GM12864 (cell line): ENCODE measurements around the gene FSIP1.

Experiments
- DNase-seq: peaks from one replicate; pipeline ENCODE4 v3.0.0-alpha.2; 2011; ENCODE audit warnings: low read depth
- H3K4me3 ChIP-seq: 2 replicates; pipeline ENCODE4 v1.5.1; 2011; ENCODE audit warnings: mild to moderate bottlenecking, low read depth, low read length, control low read depth
- TF ChIP-seq, protein P1 (sequence below): IDR thresholded peaks from 2 replicates; pipeline ENCODE4 v1.5.1; 2011; ENCODE audit warnings: low read depth, mild to moderate bottlenecking, moderate library complexity, low read length, control low read depth, inconsistent platforms; ENCODE audit errors: missing control alignments

FSIP1 gene

DNA sequence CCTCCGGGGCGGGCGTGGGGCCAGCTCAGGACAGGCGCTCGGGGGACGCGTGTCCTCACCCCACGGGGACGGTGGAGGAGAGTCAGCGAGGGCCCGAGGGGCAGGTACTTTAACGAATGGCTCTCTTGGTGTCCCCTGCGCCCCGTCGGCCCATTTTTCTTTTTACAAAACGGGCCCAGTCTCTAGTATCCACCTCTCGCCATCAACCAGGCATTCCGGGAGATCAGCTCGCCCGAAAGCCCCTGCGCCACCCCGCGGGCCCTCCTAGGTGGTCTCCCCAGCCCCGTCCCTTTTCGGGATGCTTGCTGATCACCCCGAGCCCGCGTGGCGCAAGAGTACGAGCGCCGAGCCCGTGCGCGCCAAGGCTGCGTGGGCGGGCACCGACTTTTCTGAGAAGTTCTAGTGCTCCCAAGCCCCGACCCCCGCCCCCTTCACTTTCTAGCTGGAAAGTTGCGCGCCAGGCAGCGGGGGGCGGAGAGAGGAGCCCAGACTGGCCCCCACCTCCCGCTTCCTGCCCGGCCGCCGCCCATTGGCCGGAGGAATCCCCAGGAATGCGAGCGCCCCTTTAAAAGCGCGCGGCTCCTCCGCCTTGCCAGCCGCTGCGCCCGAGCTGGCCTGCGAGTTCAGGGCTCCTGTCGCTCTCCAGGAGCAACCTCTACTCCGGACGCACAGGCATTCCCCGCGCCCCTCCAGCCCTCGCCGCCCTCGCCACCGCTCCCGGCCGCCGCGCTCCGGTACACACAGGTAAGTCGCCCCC lies 202.0 kb downstream of the FSIP1 start, which contains the start of gene THBS1:
TSS of gene THBS1 (plus strand) at position 595 of the 757 bp plus-strand sequence. CDS start 779 bp downstream, outside the sequence.
- TF ChIP-seq, protein P1, sequence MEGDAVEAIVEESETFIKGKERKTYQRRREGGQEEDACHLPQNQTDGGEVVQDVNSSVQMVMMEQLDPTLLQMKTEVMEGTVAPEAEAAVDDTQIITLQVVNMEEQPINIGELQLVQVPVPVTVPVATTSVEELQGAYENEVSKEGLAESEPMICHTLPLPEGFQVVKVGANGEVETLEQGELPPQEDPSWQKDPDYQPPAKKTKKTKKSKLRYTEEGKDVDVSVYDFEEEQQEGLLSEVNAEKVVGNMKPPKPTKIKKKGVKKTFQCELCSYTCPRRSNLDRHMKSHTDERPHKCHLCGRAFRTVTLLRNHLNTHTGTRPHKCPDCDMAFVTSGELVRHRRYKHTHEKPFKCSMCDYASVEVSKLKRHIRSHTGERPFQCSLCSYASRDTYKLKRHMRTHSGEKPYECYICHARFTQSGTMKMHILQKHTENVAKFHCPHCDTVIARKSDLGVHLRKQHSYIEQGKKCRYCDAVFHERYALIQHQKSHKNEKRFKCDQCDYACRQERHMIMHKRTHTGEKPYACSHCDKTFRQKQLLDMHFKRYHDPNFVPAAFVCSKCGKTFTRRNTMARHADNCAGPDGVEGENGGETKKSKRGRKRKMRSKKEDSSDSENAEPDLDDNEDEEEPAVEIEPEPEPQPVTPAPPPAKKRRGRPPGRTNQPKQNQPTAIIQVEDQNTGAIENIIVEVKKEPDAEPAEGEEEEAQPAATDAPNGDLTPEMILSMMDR, result no peak
- no peak within 1 kb of the TSS; the same call in 1 of the 2 replicates for H3K4me3 ChIP-seq
- no peak for DNase-seq

DNA sequence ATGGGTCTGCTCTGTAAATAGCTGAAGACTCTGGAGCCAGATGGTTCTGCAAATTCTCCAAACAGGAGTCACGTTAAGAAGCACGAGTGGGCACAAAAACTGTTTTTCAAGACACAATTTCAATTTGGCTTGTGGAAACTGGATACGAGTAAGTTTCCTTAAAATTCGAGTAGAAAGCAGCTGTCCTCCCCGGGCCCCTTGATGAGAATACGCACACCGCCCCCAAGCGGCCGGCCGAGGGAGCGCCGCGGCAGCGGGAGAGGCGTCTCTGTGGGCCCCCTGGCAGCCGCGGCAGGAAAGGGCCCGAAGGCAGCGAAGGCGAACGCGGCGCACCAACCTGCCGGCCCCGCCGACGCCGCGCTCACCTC lies 202.5 kb downstream of the FSIP1 start:
- TF ChIP-seq, protein P1, result peak; percentile 89
- H3K4me3 ChIP-seq, result no peak overlapping the region; the same call in 1 of the 2 replicates
- DNase-seq, result peak; percentile 26

DNA sequence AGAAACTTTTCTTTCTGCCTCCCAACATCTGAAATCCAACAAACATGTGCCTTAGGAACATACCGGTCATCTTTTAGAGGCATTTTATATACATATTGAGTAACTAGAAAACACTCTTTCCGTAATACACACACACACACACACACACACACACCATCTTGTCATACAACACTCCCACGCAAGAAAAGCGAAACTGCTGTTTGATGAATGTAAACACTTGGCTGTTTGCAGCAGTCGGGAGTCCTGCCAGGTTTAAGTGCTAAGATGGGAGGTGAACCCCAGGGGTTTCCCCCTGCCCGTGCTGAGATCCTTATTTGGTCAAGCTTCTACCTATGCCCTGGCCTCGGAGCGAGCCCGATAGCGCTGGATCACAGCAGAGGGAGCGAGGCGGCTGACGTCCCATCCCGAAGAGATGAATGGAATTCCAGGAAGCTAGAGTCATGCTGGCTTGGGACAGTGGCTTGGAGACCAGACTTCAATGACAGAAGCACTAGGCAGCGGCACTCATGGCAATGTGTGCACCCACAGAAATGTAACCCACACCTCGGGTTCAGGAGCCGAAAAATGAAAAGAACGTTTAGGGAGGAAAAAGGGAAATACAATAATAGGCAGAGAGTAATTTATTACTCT lies 203.0 kb downstream of the FSIP1 start:
- H3K4me3 ChIP-seq, result no peak overlapping the region
- TF ChIP-seq, protein P1, result no peak
- no peak for DNase-seq

DNA sequence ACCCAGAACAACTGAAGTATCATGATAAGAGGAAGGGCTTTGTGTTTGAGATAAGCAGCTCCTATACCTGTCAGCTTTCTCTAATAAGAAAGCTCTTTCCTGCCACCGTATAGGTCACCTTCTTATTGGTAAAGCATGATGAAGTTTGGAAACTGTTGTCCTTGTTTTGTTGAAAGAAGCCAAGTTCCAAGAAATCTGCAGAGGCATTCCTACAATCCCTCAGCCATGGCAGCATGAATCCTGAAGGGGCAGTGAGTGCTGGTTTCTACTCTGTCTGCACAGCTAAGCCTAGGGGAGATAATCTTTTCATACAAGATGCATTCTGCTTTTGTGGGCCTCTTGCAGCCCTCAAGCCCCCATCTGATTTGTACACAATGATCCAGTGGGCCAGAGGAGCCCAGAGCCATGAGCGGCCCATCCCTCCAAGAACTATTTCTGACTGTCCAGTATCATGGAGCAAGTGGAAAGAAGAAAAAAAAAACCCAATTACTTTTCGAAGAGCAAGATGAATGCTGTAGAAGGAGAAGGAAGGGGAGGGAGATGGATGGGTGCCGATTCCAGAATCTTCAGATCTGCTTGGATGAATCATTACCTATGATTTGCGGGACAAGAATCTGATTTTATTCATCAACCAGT lies 203.7 kb downstream of the FSIP1 start:
- DNase-seq, result no peak
- no peak overlapping the region for H3K4me3 ChIP-seq
- TF ChIP-seq, protein P1, result no peak

DNA sequence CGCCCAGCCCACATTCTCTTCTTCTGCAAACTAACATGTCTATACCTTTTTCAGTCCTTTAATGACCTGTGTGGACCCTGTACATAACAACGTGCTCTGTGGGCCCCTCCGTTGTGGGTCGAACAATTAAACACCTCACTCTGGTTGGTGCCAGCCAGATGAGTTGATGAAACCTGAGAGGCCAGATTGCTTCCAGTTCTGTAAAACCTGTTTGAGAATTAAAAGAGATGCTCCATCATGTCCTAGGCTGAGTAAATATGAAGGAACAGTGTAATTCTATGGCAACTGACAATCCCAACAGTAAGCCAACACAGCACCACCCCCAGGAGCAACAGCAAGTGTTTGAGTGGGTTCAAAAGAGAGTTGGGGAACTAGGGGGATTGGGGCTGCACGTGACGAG lies 207.5 kb downstream of the FSIP1 start:
- DNase-seq, result no peak
- no peak overlapping the region for H3K4me3 ChIP-seq
- TF ChIP-seq, protein P1, result no peak

DNA sequence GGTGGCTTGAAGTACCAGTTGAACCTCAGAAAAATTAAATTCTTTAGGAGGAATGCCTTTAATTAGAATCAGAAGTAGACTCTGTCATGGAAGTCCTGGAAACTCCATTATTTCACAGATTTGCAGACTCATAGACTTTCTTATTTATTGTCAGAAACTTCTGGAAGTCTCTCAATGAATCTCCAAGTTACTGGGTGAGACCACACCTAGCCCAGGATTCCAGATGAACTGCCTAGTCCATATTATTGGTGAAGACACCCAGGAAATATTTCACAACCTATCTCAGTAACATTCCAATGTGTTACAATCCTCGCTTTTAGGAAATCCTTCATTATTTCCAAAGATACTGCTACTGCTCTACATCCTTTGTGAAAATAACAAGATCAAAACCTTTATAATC lies 208.2 kb downstream of the FSIP1 start:
- H3K4me3 ChIP-seq, result no peak overlapping the region
- no peak for DNase-seq
- TF ChIP-seq, protein P1, result no peak

DNA sequence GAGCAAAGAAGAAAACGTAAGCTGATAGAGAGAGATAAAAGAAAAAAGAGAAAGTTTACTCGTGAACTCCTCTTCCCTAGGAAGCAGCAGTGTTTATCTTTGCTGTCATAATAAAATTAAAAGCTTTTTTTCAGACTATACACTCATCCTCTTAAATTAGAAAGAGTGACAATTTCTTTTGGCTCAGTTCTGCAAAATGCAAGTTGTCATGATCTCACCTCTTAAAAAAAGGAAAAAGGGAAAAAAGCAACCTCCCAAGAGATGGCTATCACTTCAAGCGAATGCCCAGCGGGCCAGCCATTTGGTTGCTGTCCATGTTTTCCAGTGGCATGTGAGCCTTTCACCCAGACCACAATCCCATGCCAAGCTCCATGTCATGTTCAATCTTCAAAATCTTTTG lies 208.8 kb downstream of the FSIP1 start:
- no peak for DNase-seq
- no peak overlapping the region for H3K4me3 ChIP-seq
- TF ChIP-seq, protein P1, result no peak
